Gastrocnemius medialis (tissue), 4 donors: Measurements from ENCODE around the gene NFIC. TPM values are rescaled to one million over a fixed set of nuclear protein-coding genes. Genes with fewer than 3 reads are reported as not detected.
A peak's percentile ranks its signal among the peaks of the same experiment; 100 is the strongest.
"Not testable (repeated sequence)": the region's sequence is repeated elsewhere in the genome, so short reads cannot be mapped to it uniquely, and the experiment has no call there.

Experiments used
- ATAC-seq, 2 donors: fragments of 150-250 bp; one replicate each; pipeline ENCODE4 v1.9.1; 2016
- DNase-seq, 2 donors: peaks; one replicate each; pipeline ENCODE4 v3.0.0-alpha.2; 2019
- H3K27ac ChIP-seq, 4 donors: fragments of 200-600 bp; sonication (generic); 1 replicate in 1 of 4; 2 replicates in 3 of 4; pipeline ENCODE4 v1.5.1; 2016 to 2018; ENCODE audit warnings: mild to moderate bottlenecking in 2 of 4, moderate library complexity in 1 of 4
- H3K27me3 ChIP-seq, 3 donors: fragments of 200-600 bp; sonication (generic) in 2 of 3; 1 replicate in 1 of 3; 2 replicates in 2 of 3; pipeline versions ENCODE4 v1.5.1 to v1.6.0; 2016 to 2019; ENCODE audit warnings: mild to moderate bottlenecking in 1 of 3, moderate library complexity in 1 of 3
- H3K36me3 ChIP-seq, 2 donors: fragments of 200-600 bp; sonication (generic) in 1 of 2; one replicate each; pipeline ENCODE4 v1.5.1; 2017 to 2018
- H3K4me1 ChIP-seq, 2 donors: fragments of 200-600 bp; sonication (generic) in 1 of 2; one replicate each; pipeline ENCODE4 v1.5.1; 2016 to 2017; ENCODE audit warnings: mild to moderate bottlenecking in 2 of 2
- H3K4me3 ChIP-seq, 4 donors: fragments of 200-600 bp; sonication (generic) in 3 of 4; 1 replicate in 1 of 4; 2 replicates in 3 of 4; pipeline ENCODE4 v1.5.1; 2016 to 2019; ENCODE audit warnings: mild to moderate bottlenecking in 2 of 4
- H3K9me3 ChIP-seq, 3 donors: fragments of 200-600 bp; sonication (generic) in 2 of 3; 1 replicate in 1 of 3; 2 replicates in 2 of 3; pipeline ENCODE4 v1.5.1; 2016 to 2019
- CTCF ChIP-seq, 5 experiments: fragments of 450-650 bp in 3 of 5; fragments of 200-600 bp in 2 of 5; sonication (generic) in 2 of 5; IDR thresholded peaks in 4 of 5; conservative IDR thresholded peaks in 1 of 5; 1 replicate in 4 of 5; 2 replicates in 1 of 5; pipeline ENCODE4 v1.5.1; 2016 to 2019; ENCODE audit warnings: antibody characterized with exemption in 5 of 5, mild to moderate bottlenecking in 3 of 5, moderate library complexity in 3 of 5
- POLR2A ChIP-seq, 2 donors: fragments of 450-650 bp; IDR thresholded peaks; one replicate each; pipeline ENCODE4 v1.6.1; 2017; ENCODE audit warnings: antibody characterized with exemption in 2 of 2, mild to moderate bottlenecking in 2 of 2, moderate library complexity in 2 of 2
- in situ Hi-C, 4 donors: fragments of 200-750 bp; cut with MboI; loops; one replicate each; pipeline versions ENCODE4 v1.15.0 to v1.8.0; 2017; ENCODE audit warnings: low sequenced_read_pairs in 4 of 4
- intact Hi-C: fragments of 100-400 bp; cut with DNase I; formaldehyde crosslinking; loops from one replicate; pipeline ENCODE4 v1.15.1; 2023; ENCODE audit warnings: low total_unique reads
- total RNA-seq, 4 donors: library from RNA; depleted of rRNA; stranded (reverse); fragments of >200 nt; gene quantifications; one replicate each; pipeline versions ENCODE4 v1.1.0 to v1.2.3, GENCODE V29; 2016

NFIC gene
- total RNA-seq, 4 donors from 2014 or later: 90.2 to 403 (median 348) TPM

- in situ Hi-C loops: no loop called here
- DNase-seq: peak; percentile 96 to 98
- intact Hi-C loops: loop anchor here (2.0 to 10.0 kb wide), 3 partner anchors 67 to 551 kb away; partner anchors contain the start of genes APBA3, HMG20B and MRPL54
- TF ChIP-seq CTCF (IDR thresholded peaks at IDR 0.05 in 4 of 5, conservative IDR thresholded peaks at IDR 0.05 in 1 of 5) (no peak), POLR2A (IDR thresholded peaks at IDR 0.05) (peak; percentile 88)
- Histone ChIP-seq H3K27ac (peak within 1 kb of the TSS; percentile 80 to 90 (median 84)), H3K4me1 (peaks cover 15 to 35% of the 10 kb centered on the region in 2 donors), H3K4me3 (peak within 1 kb of the TSS; percentile 56 to 100 (median 82)), H3K27me3 (no peaks in the 10 kb centered on the region), H3K36me3 (no peaks in the 10 kb centered on the region), H3K9me3 (no peaks in the 10 kb centered on the region)
- peak; percentile 92 to 95 for ATAC-seq
Observed at GRCh38 chr19:3505598-3506383, 139.4 kb downstream of the NFIC start, which contains the start of gene FZR1. Gene FZR1, plus strand, starts transcription at chr19:3506311. Its CDS starts 16,679 bp downstream, at chr19:3522990.

DNA sequence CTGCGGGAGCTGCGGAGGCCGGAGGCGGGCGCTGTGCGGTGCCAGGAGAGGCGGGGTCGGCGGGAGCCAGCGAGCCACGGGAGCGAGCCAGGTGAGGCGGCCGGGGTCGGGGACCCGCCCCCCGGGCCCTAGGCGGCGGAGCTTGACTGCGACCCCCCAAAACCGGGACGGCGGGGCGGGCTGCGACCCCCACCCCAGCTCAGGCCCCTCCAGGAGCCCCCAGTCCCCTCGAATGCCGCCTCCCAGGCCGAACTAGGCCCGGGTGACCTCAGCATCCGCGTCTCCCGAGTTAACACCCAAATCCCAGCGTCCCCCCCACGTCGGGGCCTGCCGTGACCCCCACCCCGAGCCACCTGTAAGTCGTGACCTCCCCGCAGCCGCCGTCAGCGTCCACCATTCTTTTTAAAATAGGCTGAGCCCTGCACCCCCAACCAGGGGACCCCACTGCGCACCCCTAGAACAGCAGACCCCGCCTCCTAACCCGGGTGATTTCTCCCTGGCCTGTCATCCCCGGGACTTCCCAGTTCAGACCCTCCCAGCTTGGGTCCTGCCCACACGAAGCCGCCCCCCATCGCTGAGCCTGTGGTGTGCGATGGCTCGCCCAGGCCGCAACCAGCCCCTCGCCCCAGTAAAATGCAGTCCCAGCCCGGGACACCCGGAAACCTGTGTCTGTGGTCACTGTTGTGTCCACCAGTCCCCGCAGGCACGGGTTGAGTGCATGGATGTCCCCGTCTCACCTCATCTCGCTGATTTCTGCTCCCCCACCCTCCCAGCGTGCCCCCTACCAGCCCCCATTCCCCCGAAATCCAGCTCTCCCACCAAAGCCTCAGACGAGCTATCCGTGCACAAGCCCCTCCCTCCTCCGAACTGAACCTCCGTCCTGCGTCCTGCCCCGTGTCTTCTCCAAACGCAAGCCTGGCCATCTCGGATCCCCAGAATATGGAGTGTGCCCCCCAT, 140.3 kb downstream of the NFIC start:
- intact Hi-C loops: loop anchor here (2.0 to 10.0 kb wide), 3 partner anchors 66 to 552 kb away; partner anchors contain the start of genes APBA3, HMG20B and MRPL54
- ATAC-seq (peak in 1 of 2 donors; percentile 7), DNase-seq (peak in 1 of 2 donors; percentile 32)
- in situ Hi-C loops: no loop called here
- Histone ChIP-seq H3K4me3 (peak overlapping the region; percentile 56 to 90 (median 82)), H3K27ac (peak overlapping the region; percentile 76 to 90 (median 84)), H3K9me3 (no peaks in the 10 kb centered on the region), H3K4me1 (peaks cover 11 to 38% of the 10 kb centered on the region in 2 donors), H3K27me3 (no peaks in the 10 kb centered on the region), H3K36me3 (no peaks in the 10 kb centered on the region)
- TF ChIP-seq CTCF (IDR thresholded peaks at IDR 0.05 in 4 of 5, conservative IDR thresholded peaks at IDR 0.05 in 1 of 5) (no peak), POLR2A (IDR thresholded peaks at IDR 0.05) (no peak)

DNA sequence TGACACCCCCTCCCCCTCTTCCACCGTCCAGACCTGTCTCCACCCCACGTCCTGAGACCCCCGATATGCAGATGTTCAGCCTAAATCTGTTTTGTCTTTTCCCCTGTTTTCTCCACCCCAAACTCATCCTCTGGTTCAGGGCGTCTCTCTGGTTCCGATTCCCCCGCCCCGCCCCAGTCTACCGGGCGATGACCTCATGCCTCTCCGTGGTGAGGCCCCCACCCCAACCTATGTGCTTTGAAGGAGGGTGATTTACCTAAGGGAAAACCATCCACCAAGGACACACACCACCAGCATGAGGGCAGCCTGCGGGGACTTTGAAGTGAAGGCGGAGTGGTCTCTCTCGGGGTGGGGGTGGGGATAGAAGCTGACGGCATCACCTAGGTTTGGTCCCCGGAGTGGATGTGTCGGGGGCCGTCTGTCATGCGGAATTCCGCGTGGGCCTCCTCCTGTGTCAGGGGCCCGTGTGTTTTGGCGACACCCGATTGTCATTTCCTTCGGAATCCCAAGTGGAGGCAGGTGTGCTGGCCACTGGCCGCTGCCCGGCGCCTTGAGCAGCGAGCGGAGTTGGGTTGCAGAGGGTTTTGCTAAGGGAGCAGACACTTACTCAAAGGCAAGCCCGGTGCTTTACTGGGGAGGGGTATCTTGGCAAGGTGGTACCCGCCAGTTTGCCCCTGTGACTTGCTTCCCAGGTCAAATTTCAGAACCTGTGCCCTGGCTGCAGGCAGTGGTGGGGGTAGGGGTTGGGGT, 141.2 kb downstream of the NFIC start:
- TF ChIP-seq CTCF (IDR thresholded peaks at IDR 0.05 in 4 of 5, conservative IDR thresholded peaks at IDR 0.05 in 1 of 5): no peak
- TF ChIP-seq POLR2A (IDR thresholded peaks at IDR 0.05): no peak
- in situ Hi-C loops (no loop called here), intact Hi-C loops (loop anchor here (2.0 to 10.0 kb wide), 3 partner anchors 65 to 553 kb away; partner anchors contain the start of genes APBA3, HMG20B and MRPL54)
- DNase-seq: no peak
- no peak for ATAC-seq
- H3K4me3 ChIP-seq: peak overlapping the region; percentile 56 to 90 (median 82)
- no peaks in the 10 kb centered on the region for H3K9me3 ChIP-seq
- H3K36me3 ChIP-seq: no peaks in the 10 kb centered on the region
- no peaks in the 10 kb centered on the region for H3K27me3 ChIP-seq
- H3K4me1 ChIP-seq: peaks cover 11 to 40% of the 10 kb centered on the region in 2 donors
- H3K27ac ChIP-seq: peak overlapping the region; percentile 76 to 90 (median 84)

GRCh38 chr19:3508121-3508661, 141.8 kb downstream of the NFIC start:
- H3K9me3 ChIP-seq, in situ Hi-C loops, H3K27ac ChIP-seq, H3K4me3 ChIP-seq, DNase-seq, H3K27me3 ChIP-seq, ATAC-seq, H3K36me3 ChIP-seq: not testable (repeated sequence)
- intact Hi-C loops: loop anchor here (5.0 to 10.0 kb wide), 2 partner anchors 254 to 553 kb away; partner anchors contain the start of genes APBA3 and MRPL54
- H3K4me1 ChIP-seq: peaks cover 11 to 44% of the 10 kb centered on the region in 2 donors
